Measurements from ENCODE around the gene GOLT1A. TPM values are rescaled to one million over a fixed set of nuclear protein-coding genes. Genes with fewer than 3 reads are reported as not detected.

GOLT1A gene
- total RNA-seq, 4 donors from 2014 or later, result 1.1 TPM; not detected in 3

DNA sequence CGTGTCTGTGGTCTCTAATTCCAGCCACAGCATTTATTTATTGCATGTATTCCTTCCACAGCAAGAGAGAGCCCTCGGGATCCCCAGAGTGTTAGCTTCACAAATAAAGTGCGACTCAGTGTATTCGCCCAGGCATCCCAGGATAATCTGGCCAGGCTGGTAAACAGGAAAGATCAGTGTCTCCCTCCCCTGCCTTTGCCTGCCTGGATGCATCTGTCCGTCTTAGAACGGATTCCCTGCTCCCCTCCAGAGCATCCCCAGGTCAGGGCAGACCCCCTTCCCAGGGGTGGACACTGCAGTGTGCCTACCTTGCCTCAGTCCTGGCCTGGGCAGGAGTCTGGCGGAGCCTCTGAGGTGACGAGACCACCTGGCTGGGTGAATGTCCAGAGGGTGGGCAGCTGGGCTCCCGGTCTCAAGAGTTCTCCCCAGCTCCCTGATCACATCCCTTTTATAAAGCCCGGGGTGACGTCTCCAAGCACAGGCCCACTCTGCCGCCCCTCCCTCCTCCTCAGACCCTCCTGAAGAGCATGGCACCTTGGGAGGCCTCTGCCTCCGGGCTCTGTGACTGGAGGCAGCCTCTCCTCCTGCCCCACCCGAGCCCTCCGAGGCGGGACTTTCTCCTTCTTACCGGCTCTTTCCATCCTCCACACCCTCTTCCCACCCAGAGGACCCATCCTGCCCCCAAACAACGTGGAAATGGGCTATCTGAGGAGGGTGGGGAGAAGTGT is 17.6 kb downstream of the GOLT1A start, which contains the start of gene KISS1:
Gene KISS1, minus strand, starts transcription at position 424 of the 728 bp plus-strand sequence. CDS start 3,615 bp downstream, outside the sequence.
- H3K36me3 ChIP-seq, result no peaks in the 10 kb centered on the region
- ATAC-seq, result no peak
- no peaks in the 10 kb centered on the region for H3K9me3 ChIP-seq
- 51% methylated on average over 3 of the region's 18 CpGs; no CpG with 5 or more reads in 1 of the 2 donors for WGBS, 2 donors (ENCODE audit: low coverage in 1 of 2)
- no peak for TF ChIP-seq POLR2A (IDR thresholded peaks at IDR 0.05)
- TF ChIP-seq EP300 (IDR thresholded peaks at IDR 0.05), result no peak
- TF ChIP-seq, protein P1, sequence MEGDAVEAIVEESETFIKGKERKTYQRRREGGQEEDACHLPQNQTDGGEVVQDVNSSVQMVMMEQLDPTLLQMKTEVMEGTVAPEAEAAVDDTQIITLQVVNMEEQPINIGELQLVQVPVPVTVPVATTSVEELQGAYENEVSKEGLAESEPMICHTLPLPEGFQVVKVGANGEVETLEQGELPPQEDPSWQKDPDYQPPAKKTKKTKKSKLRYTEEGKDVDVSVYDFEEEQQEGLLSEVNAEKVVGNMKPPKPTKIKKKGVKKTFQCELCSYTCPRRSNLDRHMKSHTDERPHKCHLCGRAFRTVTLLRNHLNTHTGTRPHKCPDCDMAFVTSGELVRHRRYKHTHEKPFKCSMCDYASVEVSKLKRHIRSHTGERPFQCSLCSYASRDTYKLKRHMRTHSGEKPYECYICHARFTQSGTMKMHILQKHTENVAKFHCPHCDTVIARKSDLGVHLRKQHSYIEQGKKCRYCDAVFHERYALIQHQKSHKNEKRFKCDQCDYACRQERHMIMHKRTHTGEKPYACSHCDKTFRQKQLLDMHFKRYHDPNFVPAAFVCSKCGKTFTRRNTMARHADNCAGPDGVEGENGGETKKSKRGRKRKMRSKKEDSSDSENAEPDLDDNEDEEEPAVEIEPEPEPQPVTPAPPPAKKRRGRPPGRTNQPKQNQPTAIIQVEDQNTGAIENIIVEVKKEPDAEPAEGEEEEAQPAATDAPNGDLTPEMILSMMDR (IDR thresholded peaks at IDR 0.05), result no peak
- H3K27me3 ChIP-seq, result peaks cover 85% of the 10 kb centered on the region
- no peaks in the 10 kb centered on the region for H3K4me1 ChIP-seq
- no peak within 1 kb of the TSS for H3K27ac ChIP-seq
- no peak within 1 kb of the TSS for H3K4me3 ChIP-seq

DNA sequence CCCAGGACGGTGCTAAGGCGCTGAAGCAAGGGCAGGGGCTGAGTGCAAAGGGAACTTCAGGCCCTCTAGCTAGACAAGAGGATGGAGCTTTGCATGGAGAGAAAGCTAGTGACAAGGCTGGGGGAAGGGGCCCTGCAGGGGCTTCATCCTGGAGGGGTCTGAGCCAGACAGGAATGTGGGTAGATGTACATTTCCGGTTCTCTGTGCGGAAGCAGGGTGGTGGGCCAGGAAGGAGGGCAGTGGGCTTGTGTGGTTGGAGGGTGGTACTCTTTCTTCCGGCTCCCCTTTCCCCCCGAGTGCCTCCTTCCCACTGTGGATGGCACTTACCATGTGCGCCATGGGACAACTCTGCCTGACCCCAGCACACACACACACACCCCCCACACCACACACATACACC is 19.0 kb downstream of the GOLT1A start:
- H3K9me3 ChIP-seq, result no peaks in the 10 kb centered on the region
- H3K36me3 ChIP-seq, result no peaks in the 10 kb centered on the region
- H3K4me3 ChIP-seq, result no peak overlapping the region
- WGBS, 2 donors (ENCODE audit: low coverage in 1 of 2), result 65 to 86% methylated on average over 3 of the region's 7 CpGs
- peaks cover 98% of the 10 kb centered on the region for H3K27me3 ChIP-seq
- ATAC-seq, result no peak
- no peak for TF ChIP-seq POLR2A (IDR thresholded peaks at IDR 0.05)
- TF ChIP-seq POLR2AphosphoS5 (IDR thresholded peaks at IDR 0.05), result no peak
- TF ChIP-seq, protein P1 (IDR thresholded peaks at IDR 0.05), result no peak
- TF ChIP-seq EP300 (IDR thresholded peaks at IDR 0.05), result no peak
- H3K4me1 ChIP-seq, result peaks cover 0 to 9% (median 0%) of the 10 kb centered on the region in 3 donors
- H3K27ac ChIP-seq, result no peak overlapping the region

DNA sequence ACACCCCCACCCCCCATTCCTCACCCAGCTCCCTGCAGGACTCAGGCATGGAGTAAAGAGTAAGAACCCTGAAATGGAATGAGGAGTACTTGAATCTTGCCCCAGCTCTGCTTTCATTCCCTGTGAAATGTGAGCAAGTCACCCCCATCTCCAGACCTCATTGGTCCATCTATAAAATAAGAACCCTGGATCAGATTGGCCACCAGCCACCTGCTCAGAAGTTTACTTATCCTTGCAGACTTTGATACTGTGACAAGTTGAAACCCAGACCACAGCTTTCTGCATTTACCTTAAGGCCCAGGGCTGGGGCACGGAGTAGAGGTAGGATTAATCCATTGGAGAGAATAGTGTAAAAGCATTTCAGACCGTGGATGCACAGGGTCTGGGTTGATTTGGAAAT is 19.7 kb downstream of the GOLT1A start:
- 79 to 80% methylated on average over 2 of the region's 2 CpGs for whole genome bisulfite sequencing, 2 donors (ENCODE audit: low coverage in 1 of 2)
- TF ChIP-seq, protein P1 (IDR thresholded peaks at IDR 0.05), result no peak
- no peak for TF ChIP-seq POLR2A (IDR thresholded peaks at IDR 0.05)
- TF ChIP-seq EP300 (IDR thresholded peaks at IDR 0.05), result no peak
- no peak for TF ChIP-seq POLR2AphosphoS5 (IDR thresholded peaks at IDR 0.05)
- no peak for ATAC-seq
- peaks cover 0 to 9% (median 0%) of the 10 kb centered on the region in 3 donors for H3K4me1 ChIP-seq
- H3K27ac ChIP-seq, result no peak overlapping the region
- H3K9me3 ChIP-seq, result no peaks in the 10 kb centered on the region
- no peaks in the 10 kb centered on the region for H3K36me3 ChIP-seq
- H3K4me3 ChIP-seq, result no peak overlapping the region
- H3K27me3 ChIP-seq, result peaks cover 98% of the 10 kb centered on the region

DNA sequence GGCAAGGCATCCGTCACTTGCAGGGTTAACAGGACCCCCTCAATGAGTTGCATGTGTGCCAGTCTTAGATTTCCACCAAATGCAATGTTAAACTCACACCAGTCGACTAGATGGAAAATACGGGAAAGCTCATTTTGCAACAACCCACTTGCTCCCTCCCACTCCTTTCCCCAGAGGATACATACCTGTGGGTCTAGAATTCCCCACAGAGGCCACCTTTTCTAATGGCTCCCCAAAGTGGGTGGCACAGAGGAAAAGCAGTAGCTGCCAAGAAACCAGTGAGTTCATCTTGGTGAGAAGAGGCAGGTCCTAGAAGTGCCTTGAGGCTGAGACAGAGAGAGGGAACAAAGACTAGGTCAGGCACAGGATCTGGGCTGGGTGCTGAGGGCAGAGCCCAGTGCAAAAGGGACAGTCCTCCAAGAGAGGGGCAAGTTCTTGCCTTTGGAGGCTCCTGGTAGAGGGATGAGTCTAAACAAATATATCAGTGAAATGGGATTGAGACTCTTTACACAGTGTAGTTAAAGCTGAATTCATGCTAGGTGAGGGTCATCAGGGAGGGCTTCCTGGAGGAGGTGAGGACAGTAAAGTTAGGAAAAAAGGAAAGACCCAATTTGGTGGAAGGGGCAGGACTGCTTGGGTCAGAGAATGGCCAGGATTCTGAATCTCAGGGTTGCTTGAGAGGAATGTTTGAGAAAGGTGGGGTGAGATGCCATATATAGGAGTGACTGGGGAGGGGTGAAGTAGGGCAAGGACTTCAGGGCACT is 21.0 kb downstream of the GOLT1A start:
- TF ChIP-seq POLR2AphosphoS5 (IDR thresholded peaks at IDR 0.05) (no peak), POLR2A (IDR thresholded peaks at IDR 0.05) (no peak), EP300 (IDR thresholded peaks at IDR 0.05) (no peak)
- TF ChIP-seq, protein P1 (IDR thresholded peaks at IDR 0.05), result no peak

More for the DNA sequence above, 21.0 kb downstream of the GOLT1A start:
- H3K36me3 ChIP-seq, result no peaks in the 10 kb centered on the region
- peaks cover 98% of the 10 kb centered on the region for H3K27me3 ChIP-seq
- no peak overlapping the region for H3K27ac ChIP-seq
- no peaks in the 10 kb centered on the region for H3K9me3 ChIP-seq
- 70% methylated on average over 3 of the region's 3 CpGs; no CpG with 5 or more reads in 1 of the 2 donors for WGBS, 2 donors (ENCODE audit: low coverage in 1 of 2)
- peaks cover 0 to 9% (median 0%) of the 10 kb centered on the region in 3 donors for H3K4me1 ChIP-seq
- no peak overlapping the region for H3K4me3 ChIP-seq
- no peak for ATAC-seq
